ENCODE results near the gene SQOR.
A peak's percentile ranks its signal among the peaks of the same experiment; 100 is the strongest.

DNA sequence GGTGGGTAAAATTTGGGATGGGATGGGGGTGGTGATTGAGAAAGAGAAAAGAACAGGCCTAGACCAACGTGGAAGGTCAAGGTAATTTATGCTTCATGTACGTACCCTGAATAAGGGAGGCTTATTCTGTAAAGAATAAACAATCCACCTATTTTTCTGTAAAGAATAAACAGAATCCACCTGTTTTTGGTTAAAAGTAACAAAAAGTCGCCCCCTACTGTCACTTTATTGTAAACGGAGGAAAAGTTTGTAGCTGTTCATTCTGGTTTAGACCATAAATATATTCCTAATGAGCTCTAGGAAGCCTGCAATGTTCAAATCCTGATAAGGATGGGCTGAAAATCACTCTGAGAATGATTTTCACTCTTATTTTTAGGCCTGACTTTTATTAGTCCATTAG, 23.5 kb upstream of the SQOR start:
- TF ChIP-seq, protein P1, sequence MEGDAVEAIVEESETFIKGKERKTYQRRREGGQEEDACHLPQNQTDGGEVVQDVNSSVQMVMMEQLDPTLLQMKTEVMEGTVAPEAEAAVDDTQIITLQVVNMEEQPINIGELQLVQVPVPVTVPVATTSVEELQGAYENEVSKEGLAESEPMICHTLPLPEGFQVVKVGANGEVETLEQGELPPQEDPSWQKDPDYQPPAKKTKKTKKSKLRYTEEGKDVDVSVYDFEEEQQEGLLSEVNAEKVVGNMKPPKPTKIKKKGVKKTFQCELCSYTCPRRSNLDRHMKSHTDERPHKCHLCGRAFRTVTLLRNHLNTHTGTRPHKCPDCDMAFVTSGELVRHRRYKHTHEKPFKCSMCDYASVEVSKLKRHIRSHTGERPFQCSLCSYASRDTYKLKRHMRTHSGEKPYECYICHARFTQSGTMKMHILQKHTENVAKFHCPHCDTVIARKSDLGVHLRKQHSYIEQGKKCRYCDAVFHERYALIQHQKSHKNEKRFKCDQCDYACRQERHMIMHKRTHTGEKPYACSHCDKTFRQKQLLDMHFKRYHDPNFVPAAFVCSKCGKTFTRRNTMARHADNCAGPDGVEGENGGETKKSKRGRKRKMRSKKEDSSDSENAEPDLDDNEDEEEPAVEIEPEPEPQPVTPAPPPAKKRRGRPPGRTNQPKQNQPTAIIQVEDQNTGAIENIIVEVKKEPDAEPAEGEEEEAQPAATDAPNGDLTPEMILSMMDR (IDR thresholded peaks at IDR 0.05), result peak; percentile 27 to 44 (median 36)
- TF ChIP-seq POLR2A (IDR thresholded peaks at IDR 0.05), result no peak

Data from right lobe of liver (tissue), 4 donors.